Thymus (tissue), 11 donors: Measurements from ENCODE around the gene AUTS2. TPM values are rescaled to one million over a fixed set of nuclear protein-coding genes. Genes with fewer than 3 reads are reported as not detected.

Source experiments
- DNase-seq, 9 donors: peaks; one replicate each; pipeline ENCODE4 v3.0.0-alpha.2; 2013; ENCODE audit warnings: low spot score in 9 of 9, low read depth in 6 of 9, missing footprints in 1 of 9
- H3K27ac ChIP-seq, 2 donors: one replicate each; pipeline ENCODE4 v1.5.1; 2013; ENCODE audit warnings: control low read depth in 1 of 2, low read depth in 1 of 2, low read length in 1 of 2, mild to moderate bottlenecking in 1 of 2, moderate library complexity in 1 of 2
- H3K27me3 ChIP-seq, 2 donors: one replicate each; pipeline ENCODE4 v1.5.1; 2013; ENCODE audit warnings: low read length in 1 of 2; ENCODE audit not compliant: control insufficient read depth in 2 of 2, insufficient read depth in 1 of 2
- H3K36me3 ChIP-seq, 2 donors: one replicate each; pipeline ENCODE4 v1.5.1; 2013; ENCODE audit warnings: low read length in 1 of 2, mild to moderate bottlenecking in 1 of 2, moderate library complexity in 1 of 2; ENCODE audit not compliant: control insufficient read depth in 2 of 2, insufficient read depth in 2 of 2
- H3K4me1 ChIP-seq, 2 donors: one replicate each; pipeline ENCODE4 v1.5.1; 2013; ENCODE audit warnings: low read length in 2 of 2; ENCODE audit not compliant: control insufficient read depth in 2 of 2, insufficient read depth in 2 of 2
- H3K4me3 ChIP-seq, 2 donors: one replicate each; pipeline ENCODE4 v1.5.1; 2013; ENCODE audit warnings: low read length in 2 of 2, control low read depth in 1 of 2, mild to moderate bottlenecking in 1 of 2
- H3K9me3 ChIP-seq, 2 donors: one replicate each; pipeline ENCODE4 v1.5.1; 2013; ENCODE audit warnings: low read length in 1 of 2, mild to moderate bottlenecking in 1 of 2; ENCODE audit not compliant: control insufficient read depth in 2 of 2, insufficient read depth in 1 of 2
- WGBS: extraction: QIAGEN DNeasy Blood & Tissue Kit; methylation state at CpG from one replicate; pipeline ENCODE4 v1.1.7; 2013; 5-methylcytosine and 5-hydroxymethylcytosine counted together
- polyA plus RNA-seq: library from polyadenylated mRNA; stranded (reverse); fragments of 200-250 nt; gene quantifications from one replicate; pipeline ENCODE4 v1.2.3, GENCODE V29; 2013
- total RNA-seq: library from RNA; stranded (reverse); fragments of 120-200 nt; gene quantifications from one replicate; pipeline ENCODE4 v1.2.4, GENCODE V29; 2013
- donor health status: healthy.

AUTS2 gene
- total and polyA plus RNA-seq, 2 donors: 9.2 to 17.1 TPM

- H3K4me3 ChIP-seq: no peak overlapping the region
- no peaks in the 10 kb centered on the region for H3K9me3 ChIP-seq
- WGBS: 96% methylated on average over 7 of the region's 7 CpGs
- no peaks in the 10 kb centered on the region for H3K36me3 ChIP-seq
- no peak for DNase-seq
- no peak overlapping the region for H3K27ac ChIP-seq
- no peaks in the 10 kb centered on the region for H3K4me1 ChIP-seq
- H3K27me3 ChIP-seq: no peaks in the 10 kb centered on the region
Observed at GRCh38 chr7:70500261-70500660, 902.0 kb downstream of the AUTS2 start.

GRCh38 chr7:70502117-70502863, 904.0 kb downstream of the AUTS2 start:
- no peak overlapping the region for H3K4me3 ChIP-seq
- no peak overlapping the region for H3K27ac ChIP-seq
- no peaks in the 10 kb centered on the region for H3K9me3 ChIP-seq
- no peaks in the 10 kb centered on the region for H3K27me3 ChIP-seq
- no peak for DNase-seq
- 97% methylated on average over 8 of the region's 8 CpGs for WGBS
- no peaks in the 10 kb centered on the region for H3K4me1 ChIP-seq
- no peaks in the 10 kb centered on the region for H3K36me3 ChIP-seq

- WGBS: 95% methylated on average over 6 of the region's 6 CpGs
- Histone ChIP-seq H3K36me3 (no peaks in the 10 kb centered on the region), H3K4me3 (no peak overlapping the region), H3K27me3 (no peaks in the 10 kb centered on the region), H3K9me3 (no peaks in the 10 kb centered on the region), H3K4me1 (no peaks in the 10 kb centered on the region), H3K27ac (no peak overlapping the region)
- no peak for DNase-seq
Observed at GRCh38 chr7:70504254-70504653, 906.0 kb downstream of the AUTS2 start.

DNA sequence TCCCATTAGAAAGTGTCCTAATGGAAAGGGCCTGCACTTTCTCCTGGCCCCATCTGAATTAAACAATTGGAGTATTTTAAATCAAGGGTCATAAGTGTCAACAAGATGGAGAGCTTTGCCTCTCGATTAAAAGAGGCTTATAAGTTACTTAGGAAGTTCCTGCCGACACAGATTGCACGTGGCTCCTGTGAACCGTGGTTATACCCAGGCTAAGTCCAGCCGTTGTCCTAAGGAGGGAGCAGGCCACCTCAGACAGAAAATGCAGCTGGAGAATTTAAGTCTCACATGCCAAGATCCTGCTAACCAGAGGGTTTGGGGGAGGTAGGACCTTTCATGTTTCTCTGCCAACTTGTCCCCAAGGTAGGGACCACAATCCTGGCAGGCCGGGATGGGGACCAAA, 907.2 kb downstream of the AUTS2 start:
- 95% methylated on average over 6 of the region's 6 CpGs for WGBS

GRCh38 chr7:70505886-70506285, 907.6 kb downstream of the AUTS2 start:
- no peaks in the 10 kb centered on the region for H3K4me1 ChIP-seq
- no peak overlapping the region for H3K4me3 ChIP-seq
- 95% methylated on average over 9 of the region's 9 CpGs for WGBS
- DNase-seq: no peak
- H3K27ac ChIP-seq: no peak overlapping the region
- H3K27me3 ChIP-seq: no peaks in the 10 kb centered on the region
- no peaks in the 10 kb centered on the region for H3K36me3 ChIP-seq
- H3K9me3 ChIP-seq: no peaks in the 10 kb centered on the region

More for the DNA sequence above, 907.2 kb downstream of the AUTS2 start:
- DNase-seq: no peak
- Histone ChIP-seq H3K36me3 (no peaks in the 10 kb centered on the region), H3K9me3 (no peaks in the 10 kb centered on the region), H3K27me3 (no peaks in the 10 kb centered on the region), H3K4me3 (no peak overlapping the region), H3K27ac (no peak overlapping the region), H3K4me1 (no peaks in the 10 kb centered on the region)

GRCh38 chr7:70506434-70506833, 908.2 kb downstream of the AUTS2 start:
- no peak for DNase-seq
- Histone ChIP-seq H3K4me1 (no peaks in the 10 kb centered on the region), H3K4me3 (no peak overlapping the region), H3K27ac (no peak overlapping the region), H3K36me3 (no peaks in the 10 kb centered on the region), H3K27me3 (no peaks in the 10 kb centered on the region), H3K9me3 (no peaks in the 10 kb centered on the region)
- 97% methylated on average over 7 of the region's 7 CpGs for WGBS

GRCh38 chr7:70512144-70512543, 913.9 kb downstream of the AUTS2 start:
- DNase-seq: no peak
- Histone ChIP-seq H3K36me3 (no peaks in the 10 kb centered on the region), H3K4me3 (no peak overlapping the region), H3K27me3 (no peaks in the 10 kb centered on the region), H3K27ac (no peak overlapping the region), H3K4me1 (no peaks in the 10 kb centered on the region), H3K9me3 (no peaks in the 10 kb centered on the region)
- 92% methylated on average over 7 of the region's 7 CpGs for WGBS

DNA sequence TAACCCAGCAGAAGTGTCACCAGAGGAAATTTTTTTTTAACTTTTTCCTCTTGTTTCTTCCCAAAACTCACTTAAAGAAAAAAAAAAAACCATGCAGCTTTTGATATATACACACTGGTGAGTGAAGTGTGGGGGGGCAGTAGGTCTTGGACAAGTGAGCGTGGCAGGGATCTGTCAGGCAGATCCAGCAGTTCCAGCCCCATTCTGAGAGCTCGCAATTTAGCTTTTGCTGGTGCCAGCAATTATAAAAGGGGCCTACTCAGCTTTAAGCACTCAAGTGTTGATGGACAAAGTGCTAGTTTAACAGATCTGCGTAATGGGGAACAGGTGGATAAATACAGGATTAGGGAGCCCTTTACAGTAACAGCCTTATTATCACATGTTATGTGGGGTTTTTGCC, 914.5 kb downstream of the AUTS2 start:
- WGBS: 96% methylated on average over 3 of the region's 3 CpGs
- DNase-seq: no peak
- H3K9me3 ChIP-seq: no peaks in the 10 kb centered on the region
- no peaks in the 10 kb centered on the region for H3K36me3 ChIP-seq
- no peaks in the 10 kb centered on the region for H3K4me1 ChIP-seq
- no peak overlapping the region for H3K4me3 ChIP-seq
- no peak overlapping the region for H3K27ac ChIP-seq
- no peaks in the 10 kb centered on the region for H3K27me3 ChIP-seq

DNA sequence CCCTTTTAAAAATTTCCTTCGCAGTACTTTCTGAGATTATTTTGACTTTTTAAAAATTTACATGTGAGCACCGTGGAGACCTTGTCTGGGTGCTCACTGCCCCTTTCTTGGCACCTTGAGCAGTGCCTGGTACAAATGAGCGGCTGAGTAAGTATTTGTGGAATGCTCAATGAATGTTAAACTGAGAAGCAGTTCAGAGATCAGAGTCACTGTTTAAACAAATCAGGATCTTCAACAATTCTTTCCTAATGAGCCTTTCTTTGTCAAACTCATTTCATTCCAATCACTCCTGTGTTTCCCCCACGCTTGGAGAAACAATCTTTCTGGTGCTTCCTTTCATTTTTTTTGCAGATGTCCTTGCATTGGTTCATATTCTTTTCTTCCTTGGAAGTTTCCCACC, 922.3 kb downstream of the AUTS2 start:
- Histone ChIP-seq H3K36me3 (no peaks in the 10 kb centered on the region), H3K4me3 (no peak overlapping the region), H3K27me3 (no peaks in the 10 kb centered on the region), H3K27ac (no peak overlapping the region), H3K9me3 (no peaks in the 10 kb centered on the region), H3K4me1 (no peaks in the 10 kb centered on the region)
- DNase-seq: no peak
- WGBS: 96% methylated on average over 4 of the region's 4 CpGs
